Breast epithelium (tissue), 4 donors: Measurements from ENCODE around the gene DYDC2. TPM values are rescaled to one million over a fixed set of nuclear protein-coding genes. Genes with fewer than 3 reads are reported as not detected.

Source experiments
- DNase-seq, 2 donors: peaks; one replicate each; pipeline ENCODE4 v3.0.0-alpha.2; 2019; ENCODE audit warnings: low spot score in 2 of 2
- H3K27ac ChIP-seq, 2 donors: fragments of 200-600 bp; sonication (generic) in 1 of 2; one replicate each; pipeline ENCODE4 v1.5.1; 2016 to 2019; ENCODE audit warnings: mild to moderate bottlenecking in 1 of 2
- H3K27me3 ChIP-seq, 2 donors: fragments of 200-600 bp; sonication (generic) in 1 of 2; one replicate each; pipeline versions ENCODE4 v1.5.1 to v1.6.0; 2017 to 2019; ENCODE audit warnings: control low read depth in 1 of 2, mild to moderate bottlenecking in 1 of 2
- H3K36me3 ChIP-seq: fragments of 200-600 bp; one replicate; pipeline ENCODE4 v1.5.1; 2019
- H3K4me1 ChIP-seq, 2 donors: fragments of 200-600 bp; sonication (generic); one replicate each; pipeline ENCODE4 v1.5.1; 2016 to 2019; ENCODE audit warnings: control low read depth in 1 of 2
- H3K4me3 ChIP-seq, 3 donors: fragments of 200-600 bp; sonication (generic); 1 replicate in 2 of 3; 2 replicates in 1 of 3; pipeline ENCODE4 v1.5.1; 2016 to 2019; ENCODE audit warnings: mild to moderate bottlenecking in 3 of 3, moderate library complexity in 2 of 3
- H3K9me3 ChIP-seq, 2 donors: fragments of 200-600 bp; sonication (generic) in 1 of 2; one replicate each; pipeline ENCODE4 v1.5.1; 2016 to 2019; ENCODE audit warnings: control low read depth in 1 of 2
- CTCF ChIP-seq, 3 donors: fragments of 450-650 bp; IDR thresholded peaks; one replicate each; pipeline ENCODE4 v1.5.1; 2016 to 2017; ENCODE audit warnings: antibody characterized with exemption in 3 of 3, mild to moderate bottlenecking in 3 of 3, moderate library complexity in 3 of 3
- POLR2A ChIP-seq: fragments of 450-650 bp; IDR thresholded peaks from one replicate; pipeline ENCODE4 v1.6.1; 2016; ENCODE audit warnings: antibody characterized with exemption, mild to moderate bottlenecking, moderate library complexity
- POLR2AphosphoS5 ChIP-seq, 3 donors: sonication (generic); formaldehyde crosslinking; IDR thresholded peaks; one replicate each; pipeline ENCODE4 v1.6.1; 2017; ENCODE audit warnings: antibody characterized with exemption in 3 of 3
- intact Hi-C: fragments of 100-400 bp; cut with DNase I; formaldehyde crosslinking; loops from one replicate; pipeline ENCODE4 v1.15.1; 2023; ENCODE audit warnings: low total_unique reads
- total RNA-seq, 3 donors: library from RNA; depleted of rRNA; stranded (reverse); fragments of >200 nt; gene quantifications; one replicate each; pipeline ENCODE4 v1.1.0, GENCODE V29; 2016

Gene DYDC2, protein sequence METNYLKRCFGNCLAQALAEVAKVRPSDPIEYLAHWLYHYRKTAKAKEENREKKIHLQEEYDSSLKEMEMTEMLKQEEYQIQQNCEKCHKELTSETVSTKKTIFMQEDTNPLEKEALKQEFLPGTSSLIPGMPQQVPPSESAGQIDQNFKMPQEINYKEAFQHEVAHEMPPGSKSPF
- total RNA-seq: under 1 TPM in 1 of 3 donors, not detected in 2; 0.32 TPM

DNA sequence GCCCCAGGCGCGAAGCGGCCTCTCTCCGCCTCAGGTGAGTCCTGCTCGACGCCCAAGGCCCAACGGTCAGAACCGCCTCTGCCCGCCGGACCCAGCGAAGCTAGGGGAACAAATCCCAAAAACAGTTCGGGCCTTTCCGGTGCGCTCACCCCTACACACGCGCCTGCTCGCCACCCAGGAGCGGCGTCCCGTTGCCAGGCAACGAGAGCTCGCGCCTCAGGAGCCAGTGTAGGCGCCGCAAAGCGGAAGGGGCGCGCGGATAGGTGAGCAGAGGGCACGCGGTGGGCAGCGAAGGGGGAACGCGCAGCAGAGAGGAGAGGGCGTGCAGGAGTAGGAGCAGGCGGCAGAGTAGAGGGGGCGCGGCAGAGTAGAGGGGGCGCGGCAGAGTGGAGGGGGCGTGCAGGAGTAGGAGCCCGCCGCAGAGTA lies at the start of gene DYDC2, which contains the start of gene DYDC1:
Gene DYDC2 (plus strand): TSS at position 219 of the 426 bp plus-strand sequence. CDS start 5,663 bp downstream, outside the sequence.
Gene DYDC1 (minus strand): TSS at position 193 of the 426 bp plus-strand sequence. CDS start 4,154 bp downstream, outside the sequence.
- Histone ChIP-seq H3K4me3 (peak within 1 kb of the TSS; percentile 34 to 69 (median 51)), H3K4me1 (no peaks in the 10 kb centered on the region), H3K9me3 (peaks cover 0 to 5% of the 10 kb centered on the region in 2 donors), H3K36me3 (no peaks in the 10 kb centered on the region), H3K27me3 (no peaks in the 10 kb centered on the region), H3K27ac (no peak within 1 kb of the TSS)
- intact Hi-C loops: no loop called here
- DNase-seq: peak in 1 of 2 donors; percentile 29
- TF ChIP-seq CTCF (IDR thresholded peaks at IDR 0.05) (no peak), POLR2A (no peak), POLR2AphosphoS5 (IDR thresholded peaks at IDR 0.05) (no peak)

DNA sequence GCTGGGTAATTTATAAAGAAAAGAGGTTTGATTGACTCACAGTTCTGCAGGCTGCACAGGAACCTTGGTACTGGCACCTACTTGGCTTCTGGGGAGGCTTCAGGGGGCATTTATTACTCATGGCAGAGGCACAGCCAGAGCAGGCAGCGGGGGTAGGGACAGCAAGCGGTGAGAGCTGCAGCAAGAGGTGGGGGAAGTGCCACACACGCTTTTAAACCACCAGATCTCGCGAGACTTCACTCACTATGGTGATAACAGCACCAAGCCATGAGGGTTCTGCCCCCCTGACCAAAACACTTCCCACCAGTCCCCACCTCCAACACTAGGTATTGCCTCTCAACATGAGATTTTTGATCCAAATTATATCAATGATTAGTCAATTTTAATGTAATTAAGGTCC lies 43.1 kb upstream of the DYDC2 start:
- Histone ChIP-seq H3K4me1 (no peaks in the 10 kb centered on the region), H3K27me3 (no peaks in the 10 kb centered on the region), H3K36me3 (no peaks in the 10 kb centered on the region), H3K27ac (no peak overlapping the region), H3K9me3 (no peaks in the 10 kb centered on the region), H3K4me3 (no peak overlapping the region)
- no peak for DNase-seq
- intact Hi-C loops: loop anchor here (10.0 kb wide), 1 partner anchor 991 kb away; no protein-coding TSS in a partner anchor
- TF ChIP-seq POLR2A (no peak), CTCF (IDR thresholded peaks at IDR 0.05) (no peak), POLR2AphosphoS5 (IDR thresholded peaks at IDR 0.05) (no peak)

DNA sequence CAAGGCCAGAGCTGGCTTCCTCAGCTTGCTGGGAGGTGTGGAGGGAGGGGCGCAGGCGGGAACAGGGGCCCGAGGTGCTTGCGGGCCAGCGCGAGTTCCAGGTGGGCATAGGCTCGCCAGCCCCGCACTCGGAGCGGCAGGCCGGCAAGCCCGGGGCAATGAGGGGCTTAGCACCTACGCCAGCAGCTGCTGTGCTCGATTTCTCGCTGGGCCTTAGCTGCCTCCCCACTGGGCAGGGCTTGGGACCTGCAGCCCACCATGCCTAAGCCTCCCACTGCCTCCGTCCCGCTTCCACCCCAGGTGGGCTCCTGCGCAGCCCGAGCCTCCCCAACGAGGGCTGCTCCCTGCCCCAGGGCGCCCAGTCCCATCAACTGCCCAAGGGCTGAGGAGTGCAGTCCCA lies 41.2 kb upstream of the DYDC2 start:
- intact Hi-C loops: loop anchor here (10.0 kb wide), 1 partner anchor 989 kb away; no protein-coding TSS in a partner anchor
- Histone ChIP-seq H3K4me3 (no peak overlapping the region), H3K27me3 (no peaks in the 10 kb centered on the region)

GRCh38 chr10:80318742-80319141 lies 37.8 kb upstream of the DYDC2 start:
- H3K27me3 ChIP-seq: no peaks in the 10 kb centered on the region
- TF ChIP-seq POLR2AphosphoS5 (IDR thresholded peaks at IDR 0.05): no peak
- no peak for TF ChIP-seq POLR2A
- TF ChIP-seq CTCF (IDR thresholded peaks at IDR 0.05): no peak
- H3K9me3 ChIP-seq: no peaks in the 10 kb centered on the region
- no peak overlapping the region for H3K4me3 ChIP-seq
- H3K4me1 ChIP-seq: no peaks in the 10 kb centered on the region
- H3K27ac ChIP-seq: no peak overlapping the region
- intact Hi-C loops: loop anchor here (10.0 kb wide), 1 partner anchor 986 kb away; no protein-coding TSS in a partner anchor
- DNase-seq: no peak
- no peaks in the 10 kb centered on the region for H3K36me3 ChIP-seq

More for the DNA sequence above, 41.2 kb upstream of the DYDC2 start:
- H3K4me1 ChIP-seq: no peaks in the 10 kb centered on the region
- no peaks in the 10 kb centered on the region for H3K9me3 ChIP-seq
- no peak overlapping the region for H3K27ac ChIP-seq
- no peak for DNase-seq
- TF ChIP-seq CTCF (IDR thresholded peaks at IDR 0.05) (no peak), POLR2A (no peak), POLR2AphosphoS5 (IDR thresholded peaks at IDR 0.05) (no peak)
- no peaks in the 10 kb centered on the region for H3K36me3 ChIP-seq

DNA sequence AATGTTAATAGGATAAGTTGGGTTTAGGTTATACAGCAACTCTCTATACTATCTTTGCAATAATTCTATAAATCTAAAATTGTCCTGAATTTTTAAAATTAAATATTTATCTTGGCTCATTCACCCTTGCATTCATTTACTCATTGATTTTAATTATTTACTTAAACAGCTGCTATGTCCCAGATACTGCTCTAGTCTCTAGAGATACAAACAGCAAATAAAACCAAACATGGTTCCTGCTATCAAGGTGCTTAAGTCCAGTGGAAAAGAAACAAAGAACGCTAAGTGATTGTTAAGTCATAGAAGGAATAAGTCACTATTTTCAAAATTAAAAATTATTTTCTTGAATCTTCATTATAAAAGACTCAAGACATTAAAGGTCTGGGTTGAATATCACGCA lies 37.3 kb upstream of the DYDC2 start:
- DNase-seq: no peak
- no peaks in the 10 kb centered on the region for H3K27me3 ChIP-seq
- no peak overlapping the region for H3K27ac ChIP-seq
- H3K36me3 ChIP-seq: no peaks in the 10 kb centered on the region
- no peaks in the 10 kb centered on the region for H3K9me3 ChIP-seq
- no peak for TF ChIP-seq POLR2AphosphoS5 (IDR thresholded peaks at IDR 0.05)
- TF ChIP-seq CTCF (IDR thresholded peaks at IDR 0.05): no peak
- TF ChIP-seq POLR2A: no peak
- no peak overlapping the region for H3K4me3 ChIP-seq
- H3K4me1 ChIP-seq: no peaks in the 10 kb centered on the region
- intact Hi-C loops: loop anchor here (10.0 kb wide), 1 partner anchor 985 kb away; no protein-coding TSS in a partner anchor
